NCI-H226 (cell line): ENCODE results near the gene IL23R.

Experiments used
- DNase-seq: peaks from one replicate; pipeline ENCODE4 v3.0.0-alpha.2; 2015

IL23R gene

DNA sequence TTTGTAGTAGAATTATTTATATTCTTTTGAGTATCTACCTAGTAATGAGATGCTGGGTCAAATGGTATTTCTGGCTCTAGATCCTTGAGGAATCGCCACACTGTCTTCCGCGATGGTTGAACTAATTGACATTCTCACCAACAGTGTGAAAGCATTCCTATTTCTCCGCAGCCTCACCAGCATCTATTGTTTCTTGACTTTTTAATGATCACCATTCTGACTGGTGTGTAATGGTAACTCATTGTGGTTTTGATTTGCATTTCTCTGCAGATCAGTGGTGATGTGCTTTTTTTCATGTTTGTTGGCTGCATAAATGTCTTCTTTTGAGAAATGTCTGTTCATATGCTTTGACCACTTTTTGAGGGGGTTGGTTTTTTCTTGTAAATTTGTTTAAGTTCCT lies 15.3 kb upstream of the IL23R start:
- no peak for DNase-seq

DNA sequence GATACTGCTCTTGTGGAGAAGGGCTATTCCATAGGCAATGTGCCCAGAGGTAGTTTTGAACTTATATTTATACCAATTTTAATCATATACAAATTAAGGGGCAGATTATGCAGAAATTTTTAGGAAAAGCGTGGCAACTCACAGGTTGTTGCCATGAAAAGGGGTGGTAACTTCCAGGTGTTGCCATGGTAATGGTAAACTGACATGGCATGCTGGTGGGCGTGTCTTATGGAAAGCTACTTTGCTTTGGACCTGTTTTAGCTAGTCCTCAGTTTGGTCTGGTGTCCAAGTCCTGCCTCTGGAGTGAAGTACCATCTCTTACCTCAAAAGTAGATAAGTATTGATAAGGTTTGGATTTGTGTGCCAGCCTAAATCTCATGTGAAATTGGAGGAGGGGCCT lies 7.9 kb upstream of the IL23R start:
- DNase-seq, result no peak

- DNase-seq, result no peak
Observed at GRCh38 chr1:67159233-67159632, 7.0 kb upstream of the IL23R start.

- peak; percentile 79 for DNase-seq
Observed at GRCh38 chr1:67162954-67163353, 3.3 kb upstream of the IL23R start.

- no peak for DNase-seq
Observed at GRCh38 chr1:67165468-67166041, 699 bp upstream of the IL23R start.

GRCh38 chr1:67169496-67169895 lies 3.2 kb downstream of the IL23R start:
- no peak for DNase-seq

DNA sequence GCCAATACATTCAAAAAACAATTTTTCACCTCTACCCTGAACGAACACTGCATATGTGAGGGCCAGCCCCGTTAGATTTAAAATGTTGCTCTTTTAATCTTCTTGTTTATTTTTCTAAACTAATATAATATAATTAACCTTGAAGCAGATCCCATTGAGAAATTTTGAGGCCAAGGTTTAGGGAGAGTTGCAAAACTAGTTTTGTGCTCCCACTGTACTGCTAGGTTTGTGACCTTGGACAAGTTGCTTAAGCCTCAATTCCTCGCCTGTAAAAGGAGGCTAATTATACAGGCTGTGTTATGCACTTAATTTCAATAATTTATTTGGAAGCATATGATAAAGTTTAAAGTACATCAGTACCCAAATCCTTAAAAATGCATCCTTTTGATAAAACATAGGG lies 3.7 kb downstream of the IL23R start:
- DNase-seq, result no peak

DNA sequence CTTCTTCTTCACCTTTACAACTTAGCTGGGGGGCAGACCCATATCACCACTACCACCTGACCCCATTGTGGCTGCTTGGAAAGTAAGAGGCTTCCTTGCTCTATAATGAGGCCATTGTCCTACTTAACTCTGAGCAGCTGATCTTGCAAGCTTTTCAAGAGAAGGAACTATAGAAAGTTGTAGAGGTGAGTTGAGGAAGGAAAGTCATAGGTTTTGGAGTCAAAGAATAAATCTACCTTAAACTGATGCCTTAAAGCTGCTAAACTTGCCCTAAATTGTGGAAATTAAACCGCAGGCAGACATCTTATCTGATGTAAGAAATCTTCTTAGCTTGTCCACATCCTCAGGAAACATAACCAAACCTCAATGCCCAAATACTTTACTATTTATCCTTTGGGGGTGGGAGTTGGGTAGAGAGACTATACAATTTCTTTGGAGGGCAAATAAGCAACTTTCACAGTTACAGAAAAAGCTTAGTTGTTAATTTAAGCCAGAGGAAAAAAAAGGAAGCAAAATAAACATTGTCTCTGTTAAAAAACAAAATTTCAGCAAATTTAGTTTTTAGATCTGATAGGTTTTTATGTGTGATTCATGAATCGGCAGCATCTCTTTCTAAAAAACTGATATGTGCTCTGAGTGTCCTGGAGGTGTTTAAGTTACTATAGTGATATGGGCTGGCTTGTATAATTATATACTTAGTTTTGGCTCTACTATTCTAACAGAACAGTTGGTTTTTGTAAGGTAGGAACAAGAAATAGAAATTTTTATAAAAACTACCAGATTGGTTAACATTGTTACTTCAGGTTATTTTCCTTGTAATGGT lies 4.7 kb downstream of the IL23R start:
- DNase-seq, result no peak

DNA sequence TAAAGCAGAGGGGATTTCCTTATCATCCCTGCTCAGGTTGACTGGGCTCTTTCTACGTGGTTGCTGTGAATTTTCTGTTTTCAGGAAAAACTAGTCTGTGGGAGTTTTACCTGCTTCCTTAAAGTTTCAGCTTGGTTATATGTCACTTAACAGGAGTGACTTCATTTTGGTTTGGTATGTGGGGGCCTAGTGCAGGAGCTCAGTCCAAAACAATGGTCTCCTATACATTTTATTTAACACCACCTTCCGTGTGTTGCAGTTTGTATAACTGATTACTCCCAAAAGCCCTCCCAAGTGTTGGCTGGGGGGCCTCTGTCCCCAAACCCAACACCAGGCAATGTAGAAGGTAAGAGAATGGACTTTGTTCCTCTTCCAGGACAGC lies 5.3 kb downstream of the IL23R start:
- no peak for DNase-seq

GRCh38 chr1:67171978-67172377 lies 5.7 kb downstream of the IL23R start:
- no peak for DNase-seq

GRCh38 chr1:67173988-67174387 lies 7.7 kb downstream of the IL23R start:
- no peak for DNase-seq

DNA sequence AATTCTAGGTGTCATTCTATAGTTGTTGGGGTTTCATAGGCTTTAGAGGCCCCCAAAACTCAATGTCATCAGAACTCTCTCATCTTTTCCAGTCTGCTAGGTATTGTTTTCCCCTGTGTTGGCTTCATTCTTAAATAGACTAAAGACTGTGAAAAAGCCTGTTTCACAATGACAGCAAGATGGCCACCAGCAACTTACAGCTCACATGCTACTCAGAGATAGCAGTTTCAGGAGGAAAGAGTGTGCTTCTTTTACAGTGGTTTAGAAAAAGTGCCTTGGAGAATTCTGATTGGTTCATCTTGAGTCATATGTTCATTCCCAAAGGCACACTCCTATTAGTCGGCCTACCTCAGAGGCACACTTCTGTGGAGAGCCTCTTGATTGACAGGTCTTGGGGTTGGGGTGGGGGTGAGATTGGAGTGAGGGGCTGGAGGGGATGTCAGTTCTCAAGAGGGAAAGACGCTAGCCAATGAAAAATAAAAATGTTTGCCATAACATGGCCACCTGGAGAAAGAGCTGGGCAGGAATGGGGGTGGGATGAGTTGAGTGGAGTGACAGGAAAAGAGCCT lies 8.5 kb downstream of the IL23R start:
- no peak for DNase-seq

- DNase-seq, result no peak
Observed at GRCh38 chr1:67175530-67176087, 9.4 kb downstream of the IL23R start.

DNA sequence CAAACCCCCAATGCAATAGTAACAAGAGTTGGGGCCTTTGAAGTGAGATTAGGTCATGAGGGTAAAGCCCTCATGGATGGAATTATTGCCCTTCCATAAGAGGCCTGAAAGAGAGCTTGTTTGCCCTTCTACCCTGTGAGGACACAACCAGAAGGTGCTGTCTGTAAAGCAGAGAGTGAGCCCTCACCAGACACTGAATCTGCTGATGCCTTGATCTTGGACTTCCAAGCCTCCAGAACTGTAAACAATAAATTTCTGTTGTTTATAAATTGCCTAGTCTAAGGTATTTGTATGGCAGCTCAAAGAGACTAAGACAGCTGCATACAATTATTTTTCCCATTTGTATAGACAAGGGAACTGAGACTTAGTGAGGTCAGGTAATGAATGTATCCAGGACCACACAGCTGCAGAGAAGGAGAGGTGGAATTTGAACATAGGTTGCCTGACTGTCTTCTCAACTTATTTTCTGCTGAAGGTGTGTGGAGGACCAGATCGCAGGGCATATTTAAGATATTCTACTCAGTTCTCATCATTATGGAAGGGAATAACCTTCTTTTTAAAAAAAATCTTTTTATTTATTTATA lies 18.7 kb downstream of the IL23R start:
- no peak for DNase-seq

GRCh38 chr1:67188137-67188536 lies 21.9 kb downstream of the IL23R start:
- DNase-seq, result no peak

GRCh38 chr1:67189953-67190352 lies 23.7 kb downstream of the IL23R start:
- DNase-seq, result no peak

GRCh38 chr1:67190410-67190809 lies 24.2 kb downstream of the IL23R start:
- DNase-seq, result no peak

- DNase-seq, result no peak
Observed at GRCh38 chr1:67190942-67191341, 24.7 kb downstream of the IL23R start.

DNA sequence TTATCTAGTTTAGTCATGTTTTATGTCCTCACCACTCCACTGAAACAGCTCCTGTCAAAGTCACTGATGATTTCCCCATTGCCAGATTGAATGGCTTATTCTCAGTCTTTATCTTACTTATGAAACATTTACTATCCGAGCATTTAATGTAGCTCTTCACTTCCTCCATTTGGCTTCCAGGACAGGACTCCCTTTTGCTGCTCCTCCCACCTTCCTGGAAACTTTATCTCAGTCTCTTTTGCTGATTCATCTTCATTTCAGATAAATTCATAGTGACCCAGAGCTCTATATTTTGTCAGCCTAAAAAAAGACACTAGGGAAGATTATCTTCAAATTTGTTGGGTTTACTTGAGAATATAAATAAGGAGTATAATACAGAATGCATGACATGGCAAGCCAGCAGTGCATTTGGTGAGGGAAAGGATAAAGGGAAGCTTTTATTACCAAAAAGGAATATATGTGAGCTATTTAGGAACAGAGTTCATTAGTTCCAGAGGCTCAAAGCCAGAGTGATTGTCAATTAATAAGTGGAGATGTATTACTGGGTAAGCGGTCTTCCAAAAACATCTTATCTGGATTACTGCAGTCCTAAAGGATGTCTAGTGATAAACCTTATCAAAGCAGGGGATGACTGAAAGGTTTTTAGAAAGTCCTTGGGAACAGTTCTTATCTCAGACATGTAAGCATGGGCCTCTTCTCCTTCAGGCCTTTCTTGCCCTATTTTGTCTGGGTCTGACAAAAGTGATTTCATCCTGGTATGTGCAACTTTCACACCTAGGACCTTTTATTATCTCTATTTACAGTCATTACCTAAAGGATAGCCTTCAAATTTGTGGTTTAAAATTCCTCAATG lies 25.6 kb downstream of the IL23R start:
- DNase-seq, result peak; percentile 56

- DNase-seq, result no peak
Observed at GRCh38 chr1:67192902-67193301, 26.6 kb downstream of the IL23R start.

DNA sequence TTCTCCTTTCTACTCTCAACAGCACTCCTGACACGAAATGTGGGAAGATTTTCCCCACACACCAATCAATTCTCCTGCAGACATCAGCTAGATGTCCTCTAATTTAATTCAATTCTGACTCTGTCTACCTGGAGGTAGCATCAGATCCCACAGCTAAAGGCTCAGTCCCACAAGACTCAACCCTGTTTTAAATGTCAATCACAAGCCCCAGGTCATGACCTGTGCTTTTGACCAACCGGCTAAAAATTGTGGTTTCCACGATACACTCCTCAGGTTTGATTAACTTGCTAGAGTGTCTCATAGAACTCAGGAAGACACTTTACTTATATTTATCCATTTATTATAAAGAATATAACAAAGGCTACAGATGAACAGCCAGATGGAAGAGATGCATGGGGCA lies 27.4 kb downstream of the IL23R start:
- DNase-seq, result no peak

- DNase-seq, result no peak
Observed at GRCh38 chr1:67194209-67194863, 28.1 kb downstream of the IL23R start.
